Neural progenitor cell (in vitro differentiated cells): ENCODE results near the gene FOXI1. TPM values are rescaled to one million over a fixed set of nuclear protein-coding genes. Genes with fewer than 3 reads are reported as not detected.
A peak's percentile ranks its signal among the peaks of the same experiment; 100 is the strongest.

Experiments
- DNase-seq: peaks from one replicate; pipeline ENCODE4 v3.0.0-alpha.2; 2016; ENCODE audit warnings: low spot score
- H2AFZ ChIP-seq: fragments of 200-600 bp; sonication (generic); replicated peaks from 2 replicates; pipeline ENCODE4 v1.6.1; 2016; ENCODE audit warnings: antibody characterized with exemption
- H3F3A ChIP-seq: fragments of 200-600 bp; sonication (generic); 2 replicates; pipeline ENCODE4 v1.6.1; 2016; ENCODE audit warnings: antibody characterized with exemption, low read depth
- H3K27ac ChIP-seq: fragments of 200-600 bp; sonication (generic); 2 replicates; pipeline ENCODE4 v1.5.1; 2016; ENCODE audit warnings: mild to moderate bottlenecking
- H3K27me3 ChIP-seq: fragments of 200-600 bp; sonication (generic); 2 replicates; pipeline ENCODE4 v1.6.1; 2016; ENCODE audit warnings: mild to moderate bottlenecking, moderate library complexity
- H3K36me3 ChIP-seq: fragments of 200-600 bp; sonication (generic); 2 replicates; pipeline ENCODE4 v1.5.1; 2016
- H3K4me1 ChIP-seq: fragments of 200-600 bp; sonication (generic); 2 replicates; pipeline ENCODE4 v1.6.1; 2016; ENCODE audit warnings: mixed run types
- H3K4me2 ChIP-seq: fragments of 200-600 bp; sonication (generic); 2 replicates; pipeline ENCODE4 v1.6.1; 2016
- H3K4me3 ChIP-seq: fragments of 200-600 bp; sonication (generic); 2 replicates; pipeline ENCODE4 v1.5.1; 2016
- H3K79me2 ChIP-seq: fragments of 200-600 bp; sonication (generic); 2 replicates; pipeline ENCODE4 v1.6.1; 2016; ENCODE audit warnings: low read depth
- H3K9ac ChIP-seq: fragments of 200-600 bp; sonication (generic); 2 replicates; pipeline ENCODE4 v1.6.1; 2016
- H3K9me3 ChIP-seq: fragments of 200-600 bp; sonication (generic); 2 replicates; pipeline ENCODE4 v1.5.1; 2016; ENCODE audit warnings: low read depth
- H4K20me1 ChIP-seq: fragments of 200-600 bp; sonication (generic); 2 replicates; pipeline ENCODE4 v1.6.1; 2016; ENCODE audit warnings: low read depth
- H3K27ac Mint-ChIP-seq: 3 replicates; pipeline ENCODE4 v1.8.0; 2021; ENCODE audit warnings: mixed read lengths
- H3K27me3 Mint-ChIP-seq: 2 replicates; pipeline ENCODE4 v1.8.0; 2022; ENCODE audit warnings: low read depth, mild to moderate bottlenecking, inconsistent platforms, moderate library complexity, mixed read lengths; ENCODE audit not compliant: insufficient read depth
- H3K36me3 Mint-ChIP-seq: 3 replicates; pipeline ENCODE4 v1.8.0; 2021; ENCODE audit warnings: mixed read lengths
- H3K4me1 Mint-ChIP-seq: 3 replicates; pipeline ENCODE4 v1.8.0; 2021; ENCODE audit warnings: mixed read lengths
- H3K4me3 Mint-ChIP-seq: 3 replicates; pipeline ENCODE4 v1.8.0; 2021; ENCODE audit warnings: mild to moderate bottlenecking, moderate library complexity, mixed read lengths
- H3K9me3 Mint-ChIP-seq: 3 replicates; pipeline ENCODE4 v1.8.0; 2020; ENCODE audit warnings: mixed read lengths
- CTCF ChIP-seq: fragments of 200-600 bp; sonication (generic); IDR thresholded peaks from 2 replicates; pipeline ENCODE4 v1.5.1; 2017; ENCODE audit warnings: antibody characterized with exemption, mild to moderate bottlenecking
- EZH2 ChIP-seq: fragments of 200-600 bp; sonication (generic); IDR thresholded peaks from 2 replicates; pipeline ENCODE4 v1.6.1; 2017; ENCODE audit warnings: antibody characterized with exemption, mild to moderate bottlenecking, moderate library complexity
- EZH2phosphoT487 ChIP-seq: fragments of 200-600 bp; sonication (generic); IDR thresholded peaks from 2 replicates; pipeline ENCODE4 v1.6.1; 2017; ENCODE audit warnings: antibody characterized with exemption
- total RNA-seq: library from RNA; depleted of rRNA; stranded (reverse); fragments of >200 nt; gene quantifications from 2 replicates; pipeline ENCODE4 v1.2.3, GENCODE V29; 2015; ENCODE audit warnings: low replicate concordance

FOXI1 gene
- total RNA-seq, 1 donor from 2014 or later, result not detected

GRCh38 chr5:170069512-170069911, 36.2 kb upstream of the FOXI1 start:
- no peak overlapping the region for H3K27ac Mint-ChIP-seq
- H3K4me3 Mint-ChIP-seq, result no peak overlapping the region
- no peak for TF ChIP-seq EZH2phosphoT487
- TF ChIP-seq EZH2, result no peak
- TF ChIP-seq CTCF, result no peak
- no peaks in the 10 kb centered on the region for H3K27me3 Mint-ChIP-seq
- Histone ChIP-seq H3K9me3 (no peaks in the 10 kb centered on the region), H3K4me3 (no peak overlapping the region), H3F3A (no peaks in the 10 kb centered on the region), H3K9ac (no peak overlapping the region), H3K79me2 (no peaks in the 10 kb centered on the region), H3K36me3 (no peaks in the 10 kb centered on the region), H2AFZ (peak overlapping the region; percentile 64), H3K4me1 (peaks cover 16% of the 10 kb centered on the region), H4K20me1 (no peaks in the 10 kb centered on the region), H3K27ac (no peak overlapping the region), H3K27me3 (no peaks in the 10 kb centered on the region), H3K4me2 (no peak overlapping the region)
- H3K4me1 Mint-ChIP-seq, result peaks cover 4% of the 10 kb centered on the region
- no peaks in the 10 kb centered on the region for H3K36me3 Mint-ChIP-seq
- no peaks in the 10 kb centered on the region for H3K9me3 Mint-ChIP-seq
- no peak for DNase-seq

GRCh38 chr5:170070556-170071412, 34.9 kb upstream of the FOXI1 start:
- no peaks in the 10 kb centered on the region for H3F3A ChIP-seq
- peak; percentile 88 for DNase-seq
- H3K36me3 ChIP-seq, result no peaks in the 10 kb centered on the region
- H4K20me1 ChIP-seq, result no peaks in the 10 kb centered on the region
- Mint-ChIP-seq H3K4me3 (no peak overlapping the region), H3K27ac (no peak overlapping the region), H3K9me3 (no peaks in the 10 kb centered on the region), H3K27me3 (no peaks in the 10 kb centered on the region), H3K36me3 (no peaks in the 10 kb centered on the region), H3K4me1 (peaks cover 14% of the 10 kb centered on the region)
- peak overlapping the region; percentile 64 for H2AFZ ChIP-seq
- no peak overlapping the region for H3K4me3 ChIP-seq
- no peak overlapping the region for H3K27ac ChIP-seq
- H3K9me3 ChIP-seq, result no peaks in the 10 kb centered on the region
- H3K9ac ChIP-seq, result no peak overlapping the region
- H3K27me3 ChIP-seq, result no peaks in the 10 kb centered on the region
- H3K4me2 ChIP-seq, result no peak overlapping the region
- peaks cover 16% of the 10 kb centered on the region for H3K4me1 ChIP-seq
- H3K79me2 ChIP-seq, result no peaks in the 10 kb centered on the region
- TF ChIP-seq EZH2phosphoT487 (no peak), EZH2 (no peak), CTCF (peak; percentile 82)

- no peak overlapping the region for H3K4me2 ChIP-seq
- H3K27ac ChIP-seq, result no peak overlapping the region
- Mint-ChIP-seq H3K4me1 (peaks cover 15% of the 10 kb centered on the region), H3K27me3 (no peaks in the 10 kb centered on the region), H3K4me3 (no peak overlapping the region), H3K27ac (no peak overlapping the region), H3K36me3 (no peaks in the 10 kb centered on the region), H3K9me3 (no peaks in the 10 kb centered on the region)
- H4K20me1 ChIP-seq, result no peaks in the 10 kb centered on the region
- H3K4me1 ChIP-seq, result peaks cover 16% of the 10 kb centered on the region
- H3K9me3 ChIP-seq, result no peaks in the 10 kb centered on the region
- H3K9ac ChIP-seq, result no peak overlapping the region
- H3F3A ChIP-seq, result no peaks in the 10 kb centered on the region
- H3K4me3 ChIP-seq, result no peak overlapping the region
- no peak overlapping the region for H2AFZ ChIP-seq
- no peak for DNase-seq
- H3K79me2 ChIP-seq, result no peaks in the 10 kb centered on the region
- H3K36me3 ChIP-seq, result no peaks in the 10 kb centered on the region
- no peaks in the 10 kb centered on the region for H3K27me3 ChIP-seq
- TF ChIP-seq EZH2 (no peak), EZH2phosphoT487 (no peak), CTCF (no peak)
These were observed 33.9 kb upstream of the FOXI1 start for GRCh38 chr5:170071748-170072147.
